Neuronal stem cell (in vitro differentiated cells): ENCODE data around the gene ICA1.
A peak's percentile ranks its signal among the peaks of the same experiment; 100 is the strongest.

Experiments used
- DNase-seq: peaks from one replicate; pipeline ENCODE4 v3.0.0-alpha.2; 2013; ENCODE audit warnings: low spot score
- H2AFZ ChIP-seq: one replicate; pipeline ENCODE4 v1.6.1; 2013; ENCODE audit warnings: mild to moderate bottlenecking, low read length, inconsistent platforms
- H2AK5ac ChIP-seq: 2 replicates; pipeline ENCODE4 v1.6.1; 2013; ENCODE audit warnings: low read depth, mild to moderate bottlenecking, inconsistent platforms, low read length, moderate library complexity, mixed read lengths
- H2BK120ac ChIP-seq: 2 replicates; pipeline ENCODE4 v1.6.1; 2013; ENCODE audit warnings: low read depth, mild to moderate bottlenecking, inconsistent platforms, low read length, moderate library complexity, mixed read lengths
- H2BK12ac ChIP-seq: one replicate; pipeline ENCODE4 v1.6.1; 2013; ENCODE audit warnings: low read length, inconsistent platforms
- H2BK15ac ChIP-seq: 2 replicates; pipeline ENCODE4 v1.6.1; 2013; ENCODE audit warnings: mild to moderate bottlenecking, low read length, inconsistent platforms, mixed read lengths
- H2BK5ac ChIP-seq: one replicate; pipeline ENCODE4 v1.6.1; 2013; ENCODE audit warnings: inconsistent platforms, mild to moderate bottlenecking, low read length, moderate library complexity
- H3K14ac ChIP-seq: one replicate; pipeline ENCODE4 v1.6.1; 2013; ENCODE audit warnings: low read length, inconsistent platforms
- H3K18ac ChIP-seq: 2 replicates; pipeline ENCODE4 v1.6.1; 2013; ENCODE audit warnings: low read length, inconsistent platforms
- H3K23ac ChIP-seq: 2 replicates; pipeline ENCODE4 v1.6.1; 2013; ENCODE audit warnings: low read depth, mild to moderate bottlenecking, mixed read lengths, low read length, inconsistent platforms; ENCODE audit not compliant: poor library complexity
- H3K27ac ChIP-seq: replicated peaks from 3 replicates; pipeline ENCODE4 v1.5.1; 2013; ENCODE audit warnings: low read length, inconsistent platforms
- H3K27me3 ChIP-seq, 3 experiments: 2 replicates each; pipeline ENCODE4 v1.6.1; 2013; ENCODE audit warnings: low read length in 3 of 3, mild to moderate bottlenecking in 2 of 3, inconsistent platforms in 1 of 3, low read depth in 1 of 3, mixed read lengths in 1 of 3, moderate library complexity in 1 of 3; ENCODE audit not compliant: control insufficient read depth in 3 of 3, insufficient read depth in 3 of 3
- H3K36me3 ChIP-seq, 2 donors: replicated peaks in 1 of 2; 2 replicates each; pipeline ENCODE4 v1.6.1; 2013; ENCODE audit warnings: low read length in 2 of 2; ENCODE audit not compliant: control insufficient read depth in 2 of 2, insufficient read depth in 2 of 2
- H3K4ac ChIP-seq: 2 replicates; pipeline ENCODE4 v1.6.1; 2013; ENCODE audit warnings: inconsistent platforms, mild to moderate bottlenecking, low read length, moderate library complexity
- H3K4me1 ChIP-seq, 2 donors: 1 replicate in 1 of 2; 2 replicates in 1 of 2; pipeline ENCODE4 v1.6.1; 2013; ENCODE audit warnings: low read length in 2 of 2, low read depth in 1 of 2; ENCODE audit not compliant: control insufficient read depth in 2 of 2, insufficient read depth in 1 of 2
- H3K4me2 ChIP-seq: one replicate; pipeline ENCODE4 v1.6.1; 2013; ENCODE audit warnings: mild to moderate bottlenecking, low read length, inconsistent platforms; ENCODE audit not compliant: insufficient read depth, poor library complexity, severe bottlenecking
- H3K4me3 ChIP-seq, 2 donors: 2 replicates each; pipeline ENCODE4 v1.5.1; 2013; ENCODE audit warnings: low read length in 2 of 2, mild to moderate bottlenecking in 2 of 2, inconsistent platforms in 1 of 2, moderate library complexity in 1 of 2
- H3K79me1 ChIP-seq: one replicate; pipeline ENCODE4 v1.6.1; 2013; ENCODE audit warnings: low read depth, mild to moderate bottlenecking, inconsistent platforms, low read length, moderate library complexity
- H3K9ac ChIP-seq: one replicate; pipeline ENCODE4 v1.6.1; 2013; ENCODE audit warnings: mild to moderate bottlenecking, low read depth, low read length, inconsistent platforms; ENCODE audit not compliant: poor library complexity
- H3K9me3 ChIP-seq, 2 donors: replicated peaks in 1 of 2; 2 replicates each; pipeline versions ENCODE3 to v1.6.1; 2013; ENCODE audit warnings: low read length in 2 of 2, mild to moderate bottlenecking in 2 of 2, inconsistent platforms in 1 of 2, low read depth in 1 of 2, mixed read lengths in 1 of 2, moderate library complexity in 1 of 2; ENCODE audit not compliant: control insufficient read depth in 2 of 2, insufficient read depth in 1 of 2
- H4K8ac ChIP-seq: one replicate; pipeline ENCODE4 v1.6.1; 2013; ENCODE audit warnings: low read depth, mild to moderate bottlenecking, inconsistent platforms, low read length, moderate library complexity
- H4K91ac ChIP-seq: one replicate; pipeline ENCODE4 v1.6.1; 2013; ENCODE audit warnings: low read length, low read depth, mild to moderate bottlenecking, inconsistent platforms; ENCODE audit not compliant: poor library complexity
- WGBS, 2 donors: extraction: QIAGEN DNeasy Blood & Tissue Kit; methylation state at CpG; one replicate each; pipeline ENCODE4 v1.1.7; 2013; ENCODE audit warnings: missing lambda C conversion rate in 2 of 2, mixed read lengths in 1 of 2; ENCODE audit not compliant: insufficient read length in 2 of 2, insufficient replicate concordance in 1 of 2; ENCODE audit errors: extremely low coverage in 2 of 2; 5-methylcytosine and 5-hydroxymethylcytosine counted together

ICA1 gene

DNA sequence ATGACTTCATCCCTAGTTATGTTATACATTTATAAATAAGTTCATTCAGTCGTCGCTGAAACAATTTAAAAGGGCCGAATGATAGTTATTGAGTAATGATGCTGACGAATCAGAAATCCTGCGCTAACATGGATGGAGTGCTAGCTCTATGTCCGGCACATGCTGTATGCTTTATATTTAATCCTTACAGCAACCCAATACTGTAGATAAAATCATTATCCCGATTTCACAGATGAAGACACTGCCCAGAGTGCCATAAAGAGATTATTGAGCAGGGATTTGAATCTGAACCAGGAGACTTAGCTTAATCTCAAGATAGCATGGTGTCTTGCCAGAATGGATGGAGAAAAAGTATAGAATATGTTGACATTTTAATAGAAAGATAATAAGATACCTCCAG lies 1.1 kb upstream of the ICA1 start:
- Histone ChIP-seq H3K4ac (no peak overlapping the region), H3K9ac (no peak overlapping the region), H3K4me1 (peaks cover 0 to 2% of the 10 kb centered on the region in 2 donors), H2BK120ac (no peak overlapping the region), H3K23ac (no peak overlapping the region), H3K79me1 (no peaks in the 10 kb centered on the region), H3K14ac (no peak overlapping the region), H2AFZ (no peak overlapping the region), H3K4me2 (no peak overlapping the region), H3K36me3 (no peaks in the 10 kb centered on the region), H3K9me3 (no peaks in the 10 kb centered on the region), H2BK5ac (no peak overlapping the region), H3K27me3 (peaks cover 0 to 23% (median 12%) of the 10 kb centered on the region in 3 experiments), H3K4me3 (no peak overlapping the region), H3K27ac (no peak overlapping the region), H2BK12ac (no peak overlapping the region), H2AK5ac (no peak overlapping the region), H4K8ac (no peak overlapping the region), H3K18ac (no peak overlapping the region), H2BK15ac (no peak overlapping the region), H4K91ac (no peak overlapping the region)
- no peak for DNase-seq
- WGBS, 2 donors: no CpG with 5 or more reads among the region's 7 CpGs

DNA sequence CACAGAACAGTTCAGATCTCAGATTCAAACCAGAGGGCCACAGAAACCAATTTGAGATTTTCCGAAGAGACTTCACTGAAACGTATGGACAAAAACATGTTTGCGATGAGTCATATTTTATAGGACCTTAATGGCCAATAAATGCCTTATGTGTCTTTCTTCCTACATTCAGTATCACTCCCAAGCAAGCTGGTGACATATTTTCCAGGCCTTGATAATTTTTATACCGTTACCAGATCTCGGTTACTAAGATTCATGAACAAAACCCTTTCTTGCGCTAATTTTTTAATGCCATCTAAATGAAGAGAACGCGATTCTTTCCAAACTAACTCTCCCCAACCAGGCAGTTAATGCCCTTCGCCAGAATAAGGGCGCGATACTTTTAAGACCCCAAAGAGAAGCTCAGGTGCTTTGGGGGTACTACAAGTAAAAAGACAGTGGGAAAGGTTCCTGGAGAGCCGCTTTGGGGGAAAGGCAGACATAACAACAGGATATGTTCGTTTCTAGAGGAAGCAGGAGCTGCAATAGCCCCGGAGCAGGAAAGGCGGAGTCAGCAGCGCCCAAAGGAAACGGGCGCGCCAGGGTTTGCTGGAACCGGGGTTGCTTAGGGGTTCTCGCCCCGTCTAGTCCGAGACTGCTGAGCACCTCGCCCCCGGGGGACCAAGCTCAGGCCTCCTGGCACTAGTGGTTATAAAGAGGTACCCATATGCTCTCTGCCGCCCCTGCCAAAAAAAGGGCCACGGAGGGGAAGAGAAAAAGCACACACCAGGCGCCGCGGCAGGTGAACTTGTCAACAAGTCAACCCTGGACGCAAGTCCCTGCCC lies 884 bp downstream of the ICA1 start:
- no peaks in the 10 kb centered on the region for H3K36me3 ChIP-seq
- H3K4me2 ChIP-seq: peak overlapping the region; percentile 78
- DNase-seq: no peak

DNA sequence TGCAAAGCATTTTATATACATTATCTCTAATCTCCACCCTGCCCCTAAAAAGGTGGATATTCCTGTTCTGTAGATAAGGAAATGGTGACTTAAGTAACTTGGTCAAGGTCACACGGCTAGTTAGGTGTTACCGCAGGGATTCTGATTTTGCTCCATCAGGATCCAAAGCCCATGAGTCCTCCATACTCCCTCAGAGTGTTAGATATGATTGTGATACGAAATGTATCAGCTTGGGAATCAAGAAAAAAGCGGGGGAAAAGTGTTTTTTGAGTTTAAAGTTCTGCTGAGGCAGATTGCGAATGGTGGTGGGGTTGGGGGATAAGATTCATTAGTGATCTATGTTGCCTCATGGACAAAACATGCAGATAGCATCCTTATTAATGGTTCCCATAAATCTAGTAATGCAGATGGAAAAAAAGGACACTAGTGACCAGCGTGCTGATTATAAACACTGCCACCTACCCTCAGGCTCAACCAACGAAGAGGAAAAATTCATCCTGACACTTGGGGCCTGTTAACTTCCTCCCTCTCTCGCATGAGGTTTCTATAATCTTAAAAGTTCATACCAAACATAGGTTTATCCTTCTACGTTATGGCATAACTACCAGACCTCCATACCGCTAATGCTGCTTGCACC lies 2.3 kb downstream of the ICA1 start:
- H2AK5ac ChIP-seq: no peak overlapping the region
- no peak overlapping the region for H3K4me3 ChIP-seq
- H3K9ac ChIP-seq: no peak overlapping the region
- no peak overlapping the region for H3K4ac ChIP-seq
- H2BK120ac ChIP-seq: no peak overlapping the region
- no peak overlapping the region for H3K27ac ChIP-seq
- no peak overlapping the region for H3K4me2 ChIP-seq
- H3K4me1 ChIP-seq: peaks cover 0 to 2% of the 10 kb centered on the region in 2 donors
- no peak overlapping the region for H2AFZ ChIP-seq
- no peaks in the 10 kb centered on the region for H3K79me1 ChIP-seq
- peaks cover 0 to 23% (median 12%) of the 10 kb centered on the region in 3 experiments for H3K27me3 ChIP-seq
- no peak overlapping the region for H2BK12ac ChIP-seq
- H3K14ac ChIP-seq: no peak overlapping the region
- H4K8ac ChIP-seq: no peak overlapping the region
- H3K18ac ChIP-seq: no peak overlapping the region
- no peak for DNase-seq
- no peak overlapping the region for H2BK5ac ChIP-seq
- no peaks in the 10 kb centered on the region for H3K9me3 ChIP-seq
- H4K91ac ChIP-seq: no peak overlapping the region
- no peaks in the 10 kb centered on the region for H3K36me3 ChIP-seq
- H3K23ac ChIP-seq: no peak overlapping the region
- H2BK15ac ChIP-seq: no peak overlapping the region
- WGBS, 2 donors: 100% methylated on average over 3 of the region's 10 CpGs; no CpG with 5 or more reads in 1 of the 2 donors

More for the DNA sequence above, 884 bp downstream of the ICA1 start:
- no peaks in the 10 kb centered on the region for H3K9me3 ChIP-seq
- no peak overlapping the region for H4K91ac ChIP-seq
- no peak overlapping the region for H3K23ac ChIP-seq
- H2AFZ ChIP-seq: peak overlapping the region; percentile 99
- H4K8ac ChIP-seq: no peak overlapping the region
- H3K27ac ChIP-seq: no peak overlapping the region
- peak overlapping the region; percentile 57 to 90 for H3K4me3 ChIP-seq
- no peak overlapping the region for H3K14ac ChIP-seq
- peak overlapping the region; percentile 73 for H3K9ac ChIP-seq
- H3K4ac ChIP-seq: no peak overlapping the region
- H3K4me1 ChIP-seq: peaks cover 0 to 2% of the 10 kb centered on the region in 2 donors
- H2BK12ac ChIP-seq: no peak overlapping the region
- WGBS, 2 donors: no CpG with 5 or more reads among the region's 31 CpGs
- no peak overlapping the region for H2BK120ac ChIP-seq
- H3K79me1 ChIP-seq: no peaks in the 10 kb centered on the region
- H3K27me3 ChIP-seq: peaks cover 0 to 23% (median 12%) of the 10 kb centered on the region in 3 experiments
- H3K18ac ChIP-seq: peak overlapping the region; percentile 83
- no peak overlapping the region for H2BK5ac ChIP-seq
- H2AK5ac ChIP-seq: no peak overlapping the region
- no peak overlapping the region for H2BK15ac ChIP-seq

DNA sequence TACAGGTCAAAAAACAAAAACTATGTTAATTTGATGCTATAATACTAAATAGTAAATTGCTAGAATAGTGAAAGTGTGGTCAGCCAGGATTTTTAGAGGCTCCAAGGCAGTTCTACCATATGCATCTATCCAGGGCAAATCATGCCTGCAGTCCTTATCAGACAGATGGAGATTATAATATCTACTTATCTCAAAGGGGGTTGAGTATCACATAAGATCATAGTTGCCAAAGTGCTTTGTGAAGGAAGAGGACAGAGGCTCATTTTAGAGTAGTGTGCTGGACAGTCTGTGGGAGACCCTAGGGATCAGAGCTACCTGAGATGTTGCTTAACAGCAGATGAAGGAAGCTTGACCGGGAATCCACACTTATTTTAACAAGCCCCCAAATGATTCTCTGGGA lies 3.2 kb downstream of the ICA1 start:
- Histone ChIP-seq H2BK15ac (no peak overlapping the region), H2BK5ac (no peak overlapping the region), H3K27me3 (peaks cover 0 to 20% (median 12%) of the 10 kb centered on the region in 3 experiments), H2BK12ac (no peak overlapping the region), H3K4me2 (no peak overlapping the region), H3K9me3 (no peaks in the 10 kb centered on the region), H2BK120ac (no peak overlapping the region), H2AFZ (no peak overlapping the region), H3K14ac (no peak overlapping the region), H3K18ac (no peak overlapping the region), H3K4me1 (peaks cover 0 to 2% of the 10 kb centered on the region in 2 donors), H4K91ac (no peak overlapping the region), H3K23ac (no peak overlapping the region), H3K36me3 (no peaks in the 10 kb centered on the region), H3K4me3 (no peak overlapping the region), H4K8ac (no peak overlapping the region), H3K9ac (no peak overlapping the region), H3K4ac (no peak overlapping the region), H2AK5ac (no peak overlapping the region), H3K79me1 (no peaks in the 10 kb centered on the region), H3K27ac (no peak overlapping the region)
- no CpG with 5 or more reads among the region's 1 CpG for WGBS, 2 donors
- no peak for DNase-seq
